Femur (tissue), 1 donor: ENCODE measurements around the gene DENND1C.
"Not testable (repeated sequence)": the region's sequence is repeated elsewhere in the genome, so short reads cannot be mapped to it uniquely, and the experiment has no call there.

Experiments used
- DNase-seq: peaks from one replicate; pipeline ENCODE4 v3.0.0-alpha.2; 2017

The DENND1C gene

DNA sequence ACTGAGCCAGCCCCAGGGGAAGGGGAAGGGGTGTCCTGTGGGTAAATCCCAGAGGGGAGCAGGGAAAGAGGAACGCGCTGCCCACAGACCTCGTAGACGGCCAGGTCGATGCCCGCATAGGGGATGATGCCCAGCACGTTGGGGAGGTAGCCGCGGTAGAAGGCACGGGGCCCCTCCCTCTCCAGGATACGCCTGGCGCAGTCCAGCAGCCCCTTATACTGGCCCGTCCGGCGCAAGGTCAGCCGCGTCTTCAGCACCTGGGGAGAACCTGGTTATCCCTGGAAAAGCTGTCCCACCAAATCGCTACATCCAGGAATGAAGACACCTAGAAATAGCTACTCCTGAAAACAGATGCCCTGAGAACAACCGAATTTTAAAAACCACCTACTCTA is 29.4 kb downstream of the DENND1C start:
- DNase-seq, result no peak

DNA sequence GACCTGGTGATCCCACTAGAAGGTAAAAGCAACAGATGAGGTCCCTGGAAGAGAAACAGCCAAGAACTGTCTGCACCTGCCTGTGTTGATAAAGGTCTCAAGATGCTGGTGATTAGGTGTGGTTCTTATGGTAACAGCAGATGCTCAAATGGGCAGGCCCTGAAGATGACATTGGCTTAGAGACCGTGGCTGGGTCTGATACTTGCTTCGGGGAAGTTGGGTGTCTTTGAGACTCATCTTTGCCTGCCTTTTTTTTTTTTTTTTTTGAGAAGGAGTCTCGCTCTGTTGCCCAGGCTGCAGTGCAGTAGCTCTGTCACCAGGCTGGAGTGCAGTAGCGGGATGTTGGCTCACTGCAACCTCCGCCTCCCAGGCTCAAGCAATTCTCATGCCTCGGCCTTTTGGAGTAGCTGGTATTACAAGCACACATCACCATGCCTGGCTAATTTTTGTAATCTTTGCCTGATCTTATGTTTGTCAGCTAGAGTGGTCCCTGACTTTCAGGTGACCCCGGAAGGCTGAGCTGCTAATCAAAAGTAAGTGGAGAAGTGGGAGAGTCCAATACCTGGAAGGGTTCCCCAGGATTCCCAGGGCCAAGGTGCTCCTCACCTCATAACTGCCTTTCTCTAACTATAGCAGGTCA is 29.9 kb downstream of the DENND1C start:
- DNase-seq, result no peak

DNA sequence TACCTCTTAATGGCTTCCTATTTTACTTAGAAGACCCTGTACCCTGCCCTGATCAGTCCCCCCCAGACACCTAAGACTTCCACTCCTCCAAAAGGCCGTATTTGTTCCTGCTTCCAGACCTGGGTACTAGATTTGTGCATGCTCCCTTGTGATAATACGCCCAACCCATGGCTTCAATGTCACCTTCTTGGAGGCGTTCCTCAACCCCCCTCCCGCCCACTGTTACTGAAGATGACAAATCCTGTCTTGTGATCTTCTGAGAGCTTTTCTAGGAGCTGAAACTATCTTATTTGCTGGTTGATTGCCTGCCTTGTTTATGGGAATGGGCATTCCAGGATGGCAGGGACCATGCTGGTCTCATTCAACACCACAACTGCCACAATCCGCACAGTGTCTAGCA is 31.4 kb downstream of the DENND1C start:
- DNase-seq, result no peak

DNA sequence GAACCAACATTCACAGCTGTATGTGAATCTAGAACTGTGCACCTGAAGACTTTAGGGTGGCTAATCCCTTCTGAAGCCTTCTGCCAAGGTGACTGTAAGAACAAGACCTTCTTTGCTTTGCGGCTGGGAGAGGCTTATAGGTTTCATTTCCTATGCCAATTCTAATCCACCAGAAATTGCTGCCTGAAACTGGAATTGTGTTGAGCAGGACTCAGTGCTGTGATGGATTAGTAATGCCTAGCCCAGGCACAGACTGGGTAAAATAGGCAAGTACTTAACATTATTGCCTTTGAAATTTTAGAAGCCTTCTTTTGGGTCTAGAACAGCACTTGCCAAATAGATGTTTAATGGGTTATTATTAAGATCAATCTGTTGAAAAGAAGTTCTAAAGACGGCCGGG is 33.5 kb downstream of the DENND1C start:
- DNase-seq, result no peak

DNA sequence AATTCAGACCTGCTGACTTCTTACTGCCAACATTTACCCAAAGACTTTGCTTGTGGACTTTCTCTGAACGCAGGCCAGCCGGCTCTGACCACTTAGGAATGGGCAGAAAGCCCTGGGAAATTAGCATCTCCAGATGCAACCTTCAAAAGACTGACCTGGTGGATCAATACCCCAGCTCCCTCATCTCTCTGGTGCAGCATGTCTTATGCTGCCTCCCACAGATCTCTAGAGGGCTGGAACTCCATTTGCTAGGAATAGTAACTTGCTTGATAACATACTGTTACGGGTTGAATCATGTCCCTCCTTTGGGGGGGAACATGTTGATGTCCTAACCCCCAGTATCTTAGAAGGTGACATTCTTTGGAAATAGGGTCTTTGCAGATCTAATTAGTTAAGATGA is 35.1 kb downstream of the DENND1C start:
- DNase-seq, result no peak

DNA sequence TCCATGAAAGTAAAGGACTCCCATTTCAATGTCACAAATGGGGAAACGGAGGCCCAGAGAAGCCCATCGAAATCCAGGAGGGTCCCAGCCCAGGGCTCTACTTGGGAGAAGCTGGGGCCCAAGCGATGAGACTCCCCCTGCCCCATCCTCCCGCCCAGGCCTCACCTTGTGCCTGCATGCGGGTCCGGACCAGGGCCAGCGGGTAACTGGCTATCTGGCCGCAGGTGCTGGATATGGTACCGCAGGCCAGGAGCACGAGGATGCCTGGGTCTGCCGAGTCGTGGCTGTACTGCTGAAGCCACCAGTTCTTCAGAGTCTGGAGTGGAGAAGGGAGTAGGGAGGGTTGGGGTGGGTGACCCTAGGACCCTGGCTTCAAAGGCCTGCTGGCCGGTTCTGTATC is 37.6 kb downstream of the DENND1C start:
- no peak for DNase-seq

DNA sequence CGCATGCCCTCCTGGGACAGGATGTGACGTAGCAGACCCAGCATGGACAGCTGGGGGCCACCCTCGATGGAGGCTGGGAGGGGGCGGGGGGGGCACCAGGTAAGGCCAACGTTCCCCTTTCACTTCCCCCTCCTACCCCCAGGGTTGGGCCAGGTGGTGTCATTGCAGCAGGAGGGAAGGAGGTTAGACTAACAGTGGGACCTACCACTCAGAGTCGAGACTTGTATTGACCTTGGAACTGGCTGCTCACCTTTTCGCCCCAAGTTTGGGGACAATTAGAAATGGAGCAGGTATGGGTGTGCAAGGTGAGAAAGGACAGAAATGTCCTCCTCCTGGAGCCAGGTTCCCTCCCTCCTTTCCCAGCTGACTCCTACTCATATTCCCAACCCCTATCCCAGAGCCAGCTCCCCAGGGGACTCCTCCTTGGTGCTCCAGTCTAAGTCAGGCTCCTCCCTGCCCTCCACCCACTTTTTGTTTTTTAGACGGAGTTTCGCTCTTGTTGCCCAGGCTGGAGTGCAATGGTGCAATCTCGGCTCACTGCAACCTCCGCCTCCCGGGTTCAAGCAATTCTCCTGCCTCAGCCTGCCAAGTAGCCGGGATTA is 39.4 kb downstream of the DENND1C start:
- DNase-seq, result no peak

DNA sequence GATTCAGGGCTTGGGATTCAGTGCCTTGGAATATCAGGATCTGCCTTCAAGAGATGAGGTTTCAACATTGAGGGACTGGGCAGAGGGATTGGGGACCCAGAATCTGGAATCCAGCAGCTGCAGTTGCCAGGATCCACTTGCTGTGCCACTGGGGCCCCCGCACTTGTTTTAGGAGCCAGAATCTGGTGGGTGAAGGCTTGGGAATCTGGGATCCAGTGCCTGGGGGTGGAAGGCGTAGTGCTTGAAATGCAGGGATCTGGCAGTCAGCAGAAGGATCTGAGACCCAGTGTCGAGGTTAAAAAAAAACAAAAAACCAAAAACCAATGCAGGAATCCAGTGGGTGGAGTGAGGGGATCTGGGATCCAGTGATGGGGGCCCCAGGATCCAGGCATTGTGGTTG is 40.7 kb downstream of the DENND1C start:
- no peak for DNase-seq

DNA sequence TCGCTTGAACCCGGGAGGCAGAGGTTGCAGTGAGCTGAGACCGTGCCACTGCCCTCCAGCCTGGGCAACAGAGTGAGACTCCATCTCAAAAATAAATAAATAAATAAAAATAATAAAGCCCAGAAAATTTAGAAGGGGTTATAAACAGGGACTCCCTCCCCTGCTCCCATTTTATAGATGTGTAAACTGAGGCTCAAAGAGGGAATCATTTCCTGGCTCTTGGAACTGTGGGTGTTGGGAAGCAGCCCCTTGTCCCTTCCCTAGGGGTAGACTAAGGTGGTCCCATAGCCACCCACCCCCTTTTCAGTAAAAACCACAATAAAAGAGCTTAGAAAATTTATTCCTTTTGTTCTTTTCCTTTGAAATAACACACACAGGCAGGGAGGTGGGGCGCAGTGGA is 41.8 kb downstream of the DENND1C start:
- DNase-seq, result no peak

DNA sequence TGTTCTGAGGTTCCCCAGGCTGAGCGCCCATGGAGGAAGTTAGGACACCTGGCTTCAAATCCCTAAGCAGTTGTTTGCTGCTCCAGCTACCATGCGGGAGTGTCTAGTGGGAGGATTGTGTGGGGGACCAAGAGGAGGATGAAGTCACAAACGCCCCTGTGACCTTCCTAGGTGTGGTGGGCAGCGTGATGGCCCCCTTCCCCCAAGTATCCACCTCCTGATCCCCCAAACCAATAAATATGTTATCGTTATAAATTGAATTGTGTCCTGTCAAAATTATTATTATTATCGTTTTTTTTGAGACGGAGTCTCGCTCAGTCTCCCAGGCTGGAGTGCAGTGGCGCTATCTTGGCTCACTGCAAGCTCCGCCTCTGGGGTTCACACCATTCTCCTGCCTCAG is 47.9 kb downstream of the DENND1C start, which contains the start of gene SLC25A41:
Gene SLC25A41 (minus strand): TSS at position 101 of the 400 bp plus-strand sequence. CDS start 70 bp downstream, at position 31.
- DNase-seq, result no peak

DNA sequence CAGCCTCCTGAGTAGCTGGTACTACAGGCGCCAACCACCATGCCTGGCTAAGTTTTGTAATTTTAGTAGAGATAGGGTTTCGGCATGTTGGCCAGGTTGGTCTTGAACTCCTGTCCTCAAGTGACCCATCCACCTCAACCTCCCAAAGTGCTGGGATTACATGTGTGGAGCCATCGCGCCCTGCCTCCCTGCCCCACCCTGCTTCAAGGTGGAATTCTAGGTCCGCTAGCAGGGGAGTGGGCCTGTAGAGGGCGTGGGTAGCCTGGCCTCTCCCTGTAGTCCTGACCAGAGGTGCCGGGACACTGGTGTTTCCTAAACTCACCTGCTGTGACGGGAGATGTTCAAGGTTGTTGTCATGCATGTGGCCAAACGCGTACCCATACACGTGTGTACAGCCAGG is 48.4 kb downstream of the DENND1C start:
- DNase-seq, result no peak

DNA sequence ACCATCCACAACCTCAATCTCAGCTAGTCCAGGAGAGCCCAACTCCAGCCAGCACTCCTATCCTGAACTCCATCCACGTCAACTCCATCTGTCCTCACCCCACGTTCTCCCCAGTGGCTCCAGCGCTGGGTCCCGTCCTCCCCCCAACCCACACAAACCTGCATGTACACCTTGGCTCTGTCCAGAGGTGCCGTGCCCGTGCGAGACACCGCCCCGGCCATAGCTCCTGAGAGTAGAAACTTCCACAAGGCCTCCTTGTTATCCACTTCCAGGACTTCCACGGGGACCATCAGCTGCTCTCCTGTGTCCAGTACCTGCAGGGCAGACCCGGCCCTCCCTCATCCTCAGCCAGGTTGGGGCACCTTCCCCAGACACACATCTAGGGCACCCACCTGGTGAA is 49.7 kb downstream of the DENND1C start:
- no peak for DNase-seq

DNA sequence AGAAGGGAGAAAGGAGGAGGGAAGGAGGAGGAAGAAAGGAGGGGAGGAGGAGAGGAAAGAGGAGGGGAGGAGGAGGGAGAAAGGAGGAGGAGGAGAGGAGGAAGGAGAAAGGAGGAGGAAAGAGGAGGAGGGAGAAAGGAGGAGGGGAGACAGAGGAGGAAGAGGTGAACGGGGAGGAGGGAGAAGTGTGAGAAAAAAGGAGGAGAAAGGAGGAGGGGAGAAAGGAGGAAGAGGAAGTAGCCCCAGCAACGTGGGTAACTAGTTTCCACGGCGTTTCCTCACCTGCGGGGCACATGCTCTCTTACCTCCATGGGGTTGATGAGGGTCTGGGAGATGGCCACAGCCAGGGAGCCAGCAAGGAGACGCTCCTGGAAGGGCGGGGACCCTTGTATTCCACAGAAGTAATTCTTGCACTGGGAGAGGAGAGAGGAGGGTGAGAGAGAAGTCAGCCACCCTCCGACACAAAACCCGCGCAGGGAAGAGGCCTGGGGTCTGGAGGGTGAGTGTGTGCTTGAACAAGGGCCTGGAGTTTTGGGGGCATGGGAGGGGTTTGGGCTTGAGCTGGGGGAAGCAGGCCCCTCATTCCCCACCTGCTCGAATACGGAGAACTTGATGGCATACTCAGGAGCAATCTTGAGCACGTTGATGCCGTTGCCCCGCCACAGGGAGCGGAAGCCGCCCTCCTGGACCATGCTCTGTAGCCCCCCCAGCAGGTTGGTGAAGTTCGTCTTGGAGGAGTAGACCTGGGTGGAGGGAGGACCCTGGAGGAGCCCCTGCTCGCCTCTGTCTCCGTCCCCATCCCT is 52.0 kb downstream of the DENND1C start:
- DNase-seq, result no peak

DNA sequence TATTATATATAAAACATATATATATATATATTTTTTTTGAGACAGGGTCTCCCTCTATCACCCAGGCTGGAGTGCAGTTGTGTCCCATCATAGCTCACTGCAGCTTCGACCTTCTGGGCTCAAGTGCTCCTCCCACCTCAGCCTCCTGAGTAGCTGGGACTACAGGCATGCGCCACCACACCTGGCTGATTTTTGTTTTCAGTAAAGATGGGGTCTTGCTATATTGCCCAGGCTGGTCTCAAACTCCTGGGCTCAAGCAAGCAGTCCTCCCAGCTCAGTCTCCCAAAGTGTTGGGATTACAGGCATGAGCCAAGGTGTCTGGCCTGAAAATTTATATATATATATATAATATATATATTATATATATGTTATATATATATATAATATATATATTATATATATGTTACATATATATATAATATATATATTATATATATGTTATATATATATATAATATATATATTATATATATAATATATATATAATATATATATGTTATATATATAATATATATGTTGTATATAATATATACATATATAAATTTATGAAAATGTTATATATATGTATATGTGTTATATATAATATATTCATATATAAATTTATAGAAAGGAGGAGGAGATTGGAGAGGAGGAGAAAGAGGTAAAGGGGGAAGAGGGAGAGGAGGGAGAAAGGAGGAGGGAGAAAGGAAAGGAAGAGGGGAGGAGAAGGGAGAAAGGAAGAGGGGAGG is 52.7 kb downstream of the DENND1C start:
- DNase-seq, result not testable (repeated sequence)

DNA sequence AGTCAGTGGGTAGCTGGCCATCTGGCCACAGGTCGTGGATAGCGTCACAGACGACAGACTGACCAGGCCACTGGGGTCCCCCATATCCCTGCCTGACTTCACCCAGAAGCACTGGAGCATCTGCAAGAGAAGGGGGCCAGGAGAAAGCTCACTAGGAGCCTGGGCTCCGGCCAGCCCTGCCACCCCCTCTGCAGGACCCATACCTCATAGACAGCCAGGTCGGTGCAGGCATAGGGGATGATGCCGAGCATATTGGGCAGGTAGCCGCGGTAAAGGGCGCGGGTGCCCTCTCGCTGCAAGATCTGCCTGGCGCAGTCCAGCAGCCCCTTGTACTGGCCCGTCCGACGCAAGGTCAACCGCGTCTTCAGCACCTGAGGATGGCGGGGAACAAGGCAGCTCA is 54.5 kb downstream of the DENND1C start:
- DNase-seq, result no peak

DNA sequence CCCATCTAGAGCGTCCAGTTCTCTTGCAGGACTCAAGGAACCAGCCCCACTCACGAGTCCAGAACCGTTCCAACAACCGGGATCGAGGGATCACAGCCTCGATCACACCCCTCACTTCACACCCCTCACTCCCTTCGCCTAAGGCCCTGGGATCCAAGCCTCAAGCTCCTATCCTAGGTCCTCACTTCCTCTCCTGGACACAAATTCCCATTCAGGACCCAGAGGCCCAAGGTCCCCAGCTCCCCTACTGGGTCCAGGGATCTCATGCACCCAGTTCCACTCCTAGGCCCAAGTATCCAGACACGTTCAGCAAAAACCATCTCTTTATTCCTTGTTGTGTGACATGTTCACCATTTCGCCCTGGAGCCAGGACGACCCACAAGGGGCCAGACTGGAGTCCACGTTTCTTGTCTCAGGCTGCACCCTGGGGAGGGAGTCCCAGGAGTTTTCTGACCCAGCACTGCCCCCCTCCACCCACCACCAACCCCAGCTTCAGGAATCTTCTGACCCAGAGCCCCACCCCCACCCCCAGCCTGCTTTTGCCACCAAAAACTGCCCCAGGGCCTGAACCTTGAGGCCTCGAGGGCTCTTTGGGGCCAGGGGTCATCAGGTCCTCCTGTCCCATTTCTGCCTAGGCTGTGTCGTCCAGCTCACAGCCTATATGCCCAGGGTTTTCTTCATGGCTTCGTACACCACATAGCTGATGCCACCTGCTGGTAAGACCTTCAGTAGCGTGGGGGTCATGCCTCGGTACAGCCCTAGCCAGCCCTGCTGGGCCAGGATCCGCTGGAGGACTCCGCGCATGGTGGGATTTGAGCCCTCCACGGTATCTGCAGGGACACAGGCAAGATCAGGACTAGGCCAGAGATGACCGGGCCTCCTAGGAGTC is 55.6 kb downstream of the DENND1C start:
- DNase-seq, result peak; percentile 41

DNA sequence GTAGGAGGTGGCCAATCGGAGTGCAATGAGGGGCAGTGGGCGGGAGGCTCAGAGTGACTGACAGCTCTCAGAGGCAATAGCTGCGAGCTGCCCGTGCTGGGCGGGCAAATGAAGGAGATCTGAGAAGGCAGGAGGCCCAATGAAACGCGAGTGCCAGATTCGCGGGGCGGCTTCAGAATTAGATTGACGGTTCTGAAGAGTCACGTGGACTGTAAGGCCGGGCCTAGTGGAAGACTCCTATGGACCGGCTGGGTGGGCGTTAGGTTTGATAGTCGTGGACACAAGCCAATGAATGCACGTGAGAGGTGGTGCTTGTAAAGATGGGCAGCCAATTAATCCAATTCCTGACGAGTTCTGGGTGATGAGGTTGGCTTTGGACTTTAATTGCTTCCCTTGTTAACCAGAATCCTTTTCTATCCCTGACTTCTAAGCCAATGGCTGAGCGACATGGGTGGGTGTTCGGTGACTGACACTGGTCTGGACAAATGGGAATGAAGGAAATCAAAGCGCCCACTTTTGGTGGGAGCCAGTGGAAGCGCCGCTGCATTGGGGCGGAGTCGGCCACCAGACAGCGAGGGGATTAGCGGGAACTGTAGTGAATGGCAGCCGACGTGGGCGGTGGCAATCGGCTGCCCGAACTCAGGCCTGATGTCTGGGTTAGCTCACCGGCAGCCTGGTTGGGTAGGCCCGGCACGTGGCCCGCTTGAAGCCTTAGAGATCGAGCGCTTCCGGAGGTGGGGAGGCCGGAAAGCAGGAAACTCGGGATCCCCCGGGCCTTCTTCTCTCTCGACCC is 56.5 kb downstream of the DENND1C start:
- peak; percentile 100 for DNase-seq

DNA sequence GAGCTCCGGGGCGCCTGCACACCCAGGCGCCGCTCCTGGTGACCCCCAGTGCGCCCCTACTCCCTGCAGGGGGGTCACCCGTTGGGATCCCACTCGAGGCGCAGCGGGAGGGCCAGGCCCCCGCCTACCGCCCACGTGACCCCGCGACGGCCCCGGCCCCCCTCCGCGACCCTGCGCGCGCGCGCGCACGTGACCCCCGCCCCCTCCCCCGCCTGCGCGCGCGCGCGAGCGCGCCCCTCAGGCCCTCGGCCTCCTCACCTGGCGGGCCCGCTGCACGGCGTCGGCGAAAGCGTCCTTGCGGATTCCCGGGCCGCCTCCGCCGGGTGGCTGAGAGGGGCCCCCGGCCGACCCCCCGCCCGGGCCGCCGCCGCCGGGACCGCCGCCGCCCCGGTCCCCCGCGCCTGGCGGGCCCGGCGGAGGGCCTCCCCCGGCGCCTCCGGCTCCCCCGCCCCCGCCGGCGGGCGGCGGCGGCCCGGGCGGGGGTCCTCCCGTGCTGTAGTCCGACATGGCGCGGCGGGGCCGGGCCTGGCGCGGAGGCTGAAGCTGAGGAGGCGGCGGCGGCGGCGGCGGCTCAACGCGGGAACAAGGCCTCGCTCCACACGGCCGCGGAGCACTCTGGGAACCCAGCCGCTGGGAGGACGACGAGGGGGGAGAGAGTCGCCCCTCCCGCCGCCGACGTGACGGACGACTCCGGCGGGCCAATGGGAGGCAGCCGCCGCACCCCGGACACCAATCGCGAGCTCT is 57.2 kb downstream of the DENND1C start, which contains the start of gene KHSRP:
Gene KHSRP (minus strand): TSS at position 617 of the 744 bp plus-strand sequence. CDS start 110 bp downstream, at position 507.
- DNase-seq, result peak; percentile 45

DNA sequence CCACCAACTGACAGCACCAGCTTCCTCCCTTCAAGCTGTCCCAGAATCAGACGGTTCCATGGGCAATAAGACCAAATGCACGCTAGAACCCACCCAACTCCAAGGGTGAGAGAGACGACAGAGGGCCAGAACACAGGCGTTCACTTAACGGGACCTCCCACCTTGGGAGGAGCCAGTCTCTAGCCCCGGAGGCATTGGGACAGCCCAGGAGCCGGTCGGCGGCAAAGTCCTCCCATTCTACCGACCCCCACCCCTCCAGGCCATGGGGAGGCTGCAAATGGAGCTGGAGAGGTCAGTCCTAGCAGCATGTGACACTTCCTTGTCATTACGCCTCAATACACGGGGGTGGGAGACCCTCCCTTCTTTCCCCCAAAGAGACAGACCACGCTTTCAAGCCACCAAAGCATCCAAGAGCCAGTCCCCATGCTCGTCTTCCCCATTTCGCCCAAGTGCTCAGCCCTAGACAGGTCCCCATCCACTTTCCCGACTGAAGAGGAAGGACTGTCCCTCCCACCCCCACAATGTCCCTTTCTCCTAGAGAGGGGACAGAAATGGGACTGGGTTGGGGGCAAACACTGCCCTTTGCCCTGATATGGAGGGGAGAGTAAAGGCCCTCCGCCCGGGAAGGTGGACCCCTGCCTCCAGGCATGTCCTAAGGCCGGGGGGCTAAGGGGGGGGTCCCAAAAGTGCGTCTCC is 57.9 kb downstream of the DENND1C start:
- DNase-seq, result peak; percentile 65
